HepG2 (cell line): ENCODE measurements around the gene PSMA4. TPM values are rescaled to one million over a fixed set of nuclear protein-coding genes. Genes with fewer than 3 reads are reported as not detected.

Experiments used
- AKNA ChIP-seq: sonication (generic); formaldehyde crosslinking; IDR thresholded peaks from 2 replicates; pipeline ENCODE4 v1.4.0; 2020; ENCODE audit warnings: missing genetic modification reagents, borderline replicate concordance
- ARNT ChIP-seq: fragments of 450-650 bp; IDR thresholded peaks from 2 replicates; pipeline ENCODE4 v1.6.1; 2017
- ATRX ChIP-seq: sonication (generic); formaldehyde crosslinking; IDR thresholded peaks from 2 replicates; pipeline ENCODE4 v1.4.0; 2020; ENCODE audit warnings: missing genetic modification reagents, borderline replicate concordance
- HNF4A ChIP-seq: sonication (generic); formaldehyde crosslinking; IDR thresholded peaks from 2 replicates; pipeline ENCODE4 v1.4.0; 2020; ENCODE audit warnings: missing genetic modification reagents
- MEIS1 ChIP-seq: sonication (generic); formaldehyde crosslinking; IDR thresholded peaks from 2 replicates; pipeline ENCODE4 v1.9.0; 2021; ENCODE audit warnings: mild to moderate bottlenecking, missing genetic modification reagents, moderate library complexity, borderline replicate concordance
- PPARG ChIP-seq: conservative IDR thresholded peaks from 2 replicates; pipeline ENCODE4 v1.6.1; 2016; ENCODE audit warnings: missing biosample characterization, missing genetic modification reagents
- SP140L ChIP-seq: sonication (generic); formaldehyde crosslinking; IDR thresholded peaks from 2 replicates; pipeline ENCODE4 v1.4.0; 2020; ENCODE audit warnings: missing genetic modification reagents, borderline replicate concordance
- STAT5B ChIP-seq: sonication (generic); formaldehyde crosslinking; IDR thresholded peaks from 2 replicates; pipeline ENCODE4 v1.4.0; 2020; ENCODE audit warnings: missing genetic modification reagents
- ZBTB37 ChIP-seq: sonication (generic); formaldehyde crosslinking; IDR thresholded peaks from 2 replicates; pipeline ENCODE4 v1.4.0; 2020; ENCODE audit warnings: mild to moderate bottlenecking, missing genetic modification reagents
- ZBTB43 ChIP-seq: sonication (generic); formaldehyde crosslinking; conservative IDR thresholded peaks from 2 replicates; pipeline ENCODE4 v1.4.0; 2020; ENCODE audit warnings: missing genetic modification reagents
- ZFP62 ChIP-seq: sonication (generic); formaldehyde crosslinking; IDR thresholded peaks from 2 replicates; pipeline ENCODE4 v1.4.0; 2020; ENCODE audit warnings: missing genetic modification reagents
- ZNF12 ChIP-seq: sonication (generic); formaldehyde crosslinking; IDR thresholded peaks from 2 replicates; pipeline ENCODE4 v1.5.0; 2020; ENCODE audit warnings: missing genetic modification reagents
- ZNF343 ChIP-seq: sonication (generic); formaldehyde crosslinking; IDR thresholded peaks from 2 replicates; pipeline ENCODE4 v1.4.0; 2020; ENCODE audit warnings: mild to moderate bottlenecking, missing genetic modification reagents
- ZNF354B ChIP-seq: sonication (generic); formaldehyde crosslinking; IDR thresholded peaks from 2 replicates; pipeline ENCODE4 v1.8.0; 2022; ENCODE audit warnings: mild to moderate bottlenecking, missing genetic modification reagents
- ZNF616 ChIP-seq: sonication (generic); formaldehyde crosslinking; IDR thresholded peaks from 2 replicates; pipeline ENCODE4 v1.5.0; 2020; ENCODE audit warnings: low read depth, mild to moderate bottlenecking, missing genetic modification reagents
- polyA plus RNA-seq, 8 experiments: library from polyadenylated mRNA; depleted of rRNA in 3 of 8; stranded (reverse) in 7 of 8; unstranded in 1 of 8; fragments of >200 nt; fragmentation: Illumina TruSeq in 4 of 8; extraction: Trizol in 4 of 8; gene quantifications; 2 replicates each; pipeline versions ENCODE4 v1.2.1 to v1.2.3, GENCODE V29; 2011 to 2016; ENCODE audit warnings: low read depth in 4 of 8, missing spikeins in 1 of 8, mixed read lengths in 1 of 8; ENCODE audit not compliant: insufficient read depth in 1 of 8
- total RNA-seq, 5 experiments: library from RNA; depleted of rRNA; stranded (reverse); fragments of >200 nt; fragmentation: Illumina TruSeq; extraction: Trizol; gene quantifications; 2 replicates each; pipeline ENCODE4 v1.2.3, GENCODE V29; 2016; ENCODE audit warnings: low read depth in 1 of 5
- TF ChIP-seq, protein P1 (sequence below): sonication (generic); formaldehyde crosslinking; IDR thresholded peaks from 2 replicates; pipeline ENCODE4 v1.8.1; 2023; ENCODE audit warnings: mild to moderate bottlenecking, missing genetic modification reagents
- TF ChIP-seq, protein P2 (sequence below): sonication (generic); formaldehyde crosslinking; IDR thresholded peaks from 2 replicates; pipeline ENCODE4 v1.8.1; 2023; ENCODE audit warnings: mild to moderate bottlenecking, missing genetic modification reagents

The PSMA4 gene
- total and polyA plus RNA-seq, 2 of the 13 experiments (the other 11 are each of a cell fraction or from before 2014, with no cell fraction given) = 202 to 404 TPM

DNA sequence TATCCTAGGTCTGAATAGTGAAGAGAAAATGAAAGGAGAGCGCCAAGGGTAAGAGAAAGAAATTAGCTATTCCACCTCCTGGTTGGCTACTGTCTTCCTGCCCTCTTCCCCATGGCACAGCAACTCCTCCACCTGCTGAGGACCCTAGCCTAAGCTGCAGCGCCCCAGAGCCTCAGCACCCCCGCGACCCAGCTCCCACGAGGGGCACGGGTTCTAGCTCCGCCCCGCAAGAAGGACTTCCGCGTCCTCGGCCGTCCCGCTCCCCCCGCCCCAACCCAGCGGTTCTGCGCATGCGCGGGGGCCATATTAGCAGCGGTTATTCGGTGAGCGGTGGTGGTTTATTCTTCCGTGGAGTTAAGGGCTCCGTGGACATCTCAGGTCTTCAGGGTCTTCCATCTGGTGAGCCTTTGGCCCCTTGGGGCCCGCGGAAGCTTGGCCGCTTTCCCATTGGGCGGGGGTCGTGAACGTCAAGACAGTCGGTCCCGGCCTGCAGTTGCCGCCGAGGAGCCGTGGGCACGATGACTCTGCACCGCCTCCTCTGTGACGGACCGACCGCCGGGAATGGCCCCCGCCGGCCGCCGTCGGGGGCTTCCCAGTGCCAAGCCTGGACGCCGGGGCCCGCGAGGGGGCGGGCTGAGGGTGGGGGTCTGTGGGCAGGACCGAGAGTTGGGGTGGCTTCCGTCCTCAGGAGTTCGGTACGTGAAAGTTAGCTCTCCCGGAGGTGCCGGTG is at the start of gene PSMA4 (continued):
- TF ChIP-seq ZFP62 (CRISPR knock-in tag) = no peak
- no peak for TF ChIP-seq ZBTB37
- TF ChIP-seq ZNF354B = no peak
- no peak for TF ChIP-seq SP140L (CRISPR knock-in tag)
- TF ChIP-seq, protein P1, sequence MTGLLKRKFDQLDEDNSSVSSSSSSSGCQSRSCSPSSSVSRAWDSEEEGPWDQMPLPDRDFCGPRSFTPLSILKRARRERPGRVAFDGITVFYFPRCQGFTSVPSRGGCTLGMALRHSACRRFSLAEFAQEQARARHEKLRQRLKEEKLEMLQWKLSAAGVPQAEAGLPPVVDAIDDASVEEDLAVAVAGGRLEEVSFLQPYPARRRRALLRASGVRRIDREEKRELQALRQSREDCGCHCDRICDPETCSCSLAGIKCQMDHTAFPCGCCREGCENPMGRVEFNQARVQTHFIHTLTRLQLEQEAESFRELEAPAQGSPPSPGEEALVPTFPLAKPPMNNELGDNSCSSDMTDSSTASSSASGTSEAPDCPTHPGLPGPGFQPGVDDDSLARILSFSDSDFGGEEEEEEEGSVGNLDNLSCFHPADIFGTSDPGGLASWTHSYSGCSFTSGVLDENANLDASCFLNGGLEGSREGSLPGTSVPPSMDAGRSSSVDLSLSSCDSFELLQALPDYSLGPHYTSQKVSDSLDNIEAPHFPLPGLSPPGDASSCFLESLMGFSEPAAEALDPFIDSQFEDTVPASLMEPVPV = peak; percentile 35; the same call in 1 of the 2 replicates
- TF ChIP-seq STAT5B (CRISPR knock-in tag) = no peak
- no peak for TF ChIP-seq MEIS1 (CRISPR knock-in tag)
- no peak for TF ChIP-seq HNF4A
- no peak for TF ChIP-seq ZNF343 (CRISPR knock-in tag)
- TF ChIP-seq ZBTB43 (CRISPR knock-in tag) = no peak
- TF ChIP-seq ARNT = no peak
- TF ChIP-seq ZNF616 (CRISPR knock-in tag) = no peak
- TF ChIP-seq ZNF12 = no peak
- TF ChIP-seq, protein P2, sequence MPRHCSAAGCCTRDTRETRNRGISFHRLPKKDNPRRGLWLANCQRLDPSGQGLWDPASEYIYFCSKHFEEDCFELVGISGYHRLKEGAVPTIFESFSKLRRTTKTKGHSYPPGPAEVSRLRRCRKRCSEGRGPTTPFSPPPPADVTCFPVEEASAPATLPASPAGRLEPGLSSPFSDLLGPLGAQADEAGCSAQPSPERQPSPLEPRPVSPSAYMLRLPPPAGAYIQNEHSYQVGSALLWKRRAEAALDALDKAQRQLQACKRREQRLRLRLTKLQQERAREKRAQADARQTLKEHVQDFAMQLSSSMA (CRISPR knock-in tag) = peak; percentile 72; the same call in 1 of the 2 replicates
- no peak for TF ChIP-seq ATRX (CRISPR knock-in tag)
- no peak for TF ChIP-seq AKNA (CRISPR knock-in tag)
- 0 out of 2 replicates have a peak, but pooled peaks have one; percentile 49 for TF ChIP-seq PPARG (CRISPR knock-in tag)
